ENCODE data around the gene KNCN. TPM values are rescaled to one million over a fixed set of nuclear protein-coding genes. Genes with fewer than 3 reads are reported as not detected.

KNCN gene
- not detected for total RNA-seq

DNA sequence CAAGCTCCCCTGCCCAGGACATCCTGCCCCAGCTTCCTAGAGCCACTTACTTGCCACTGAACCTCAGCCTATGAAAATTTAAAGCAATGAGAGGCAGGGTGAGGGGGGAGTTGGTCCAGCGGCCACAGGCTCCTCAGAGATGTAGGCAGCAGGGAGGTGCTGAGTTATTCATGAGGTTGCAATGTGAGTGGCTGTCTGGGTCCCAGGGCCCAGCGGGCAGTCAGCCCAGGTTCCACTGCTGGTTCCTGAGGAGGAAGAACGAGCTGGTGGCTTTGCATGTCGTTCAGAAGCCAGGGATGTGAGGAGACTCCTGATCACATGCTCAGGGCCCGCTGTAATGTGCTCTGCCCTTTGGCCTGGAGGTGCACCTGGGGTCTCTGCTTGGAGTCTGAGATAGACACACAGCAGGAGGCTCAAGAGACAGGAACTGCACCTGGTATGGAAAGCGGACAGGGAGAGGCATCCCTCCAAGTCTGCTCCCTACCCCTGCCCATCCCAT lies at the start of gene KNCN:
Gene KNCN (minus strand): TSS at position 51 of the 499 bp plus-strand sequence. CDS start 432 bp downstream, outside the sequence.
- DNase-seq = no peak

DNA sequence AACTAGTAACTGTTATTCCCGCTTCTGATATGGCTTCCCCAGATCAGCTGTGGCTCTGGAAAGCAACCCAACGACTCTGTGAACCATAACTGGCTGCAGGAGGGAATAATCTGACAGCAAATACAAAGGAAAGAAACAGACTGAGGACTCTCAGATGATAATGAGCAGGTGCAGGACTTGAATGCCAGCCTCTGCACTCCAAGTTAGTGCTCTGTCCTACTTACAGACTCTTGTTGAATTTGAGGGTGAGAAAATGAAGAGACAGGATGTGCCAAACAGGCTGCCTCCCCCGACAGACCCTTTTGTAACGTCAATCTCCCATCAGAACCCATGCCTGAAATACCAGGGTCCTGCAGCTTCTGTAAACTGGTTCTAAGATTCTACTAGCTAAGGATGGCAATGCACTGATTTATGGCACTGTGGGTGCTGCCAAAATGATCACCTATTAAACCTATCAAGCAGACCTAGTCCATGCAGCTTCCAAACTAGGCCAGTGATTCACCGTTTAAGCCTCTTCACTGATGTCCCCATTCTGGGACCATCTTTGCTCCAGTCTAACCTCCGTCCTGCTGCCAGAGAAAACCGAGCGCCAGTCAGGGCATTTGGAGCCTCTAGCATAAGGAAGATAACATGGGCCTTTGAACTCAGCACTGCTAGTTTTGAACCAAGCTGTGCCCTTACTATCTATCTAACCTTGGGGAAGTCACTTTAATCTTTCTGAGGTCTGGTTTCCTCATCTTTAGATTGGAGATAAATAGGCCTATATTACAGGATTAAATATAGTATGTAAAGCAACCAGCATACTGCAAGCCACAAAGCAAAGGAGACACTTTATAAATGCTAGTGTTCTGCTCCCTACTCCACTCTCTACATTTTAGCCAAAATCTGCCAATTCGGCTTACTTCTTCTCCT lies 47.9 kb upstream of the KNCN start:
- no peak for DNase-seq

DNA sequence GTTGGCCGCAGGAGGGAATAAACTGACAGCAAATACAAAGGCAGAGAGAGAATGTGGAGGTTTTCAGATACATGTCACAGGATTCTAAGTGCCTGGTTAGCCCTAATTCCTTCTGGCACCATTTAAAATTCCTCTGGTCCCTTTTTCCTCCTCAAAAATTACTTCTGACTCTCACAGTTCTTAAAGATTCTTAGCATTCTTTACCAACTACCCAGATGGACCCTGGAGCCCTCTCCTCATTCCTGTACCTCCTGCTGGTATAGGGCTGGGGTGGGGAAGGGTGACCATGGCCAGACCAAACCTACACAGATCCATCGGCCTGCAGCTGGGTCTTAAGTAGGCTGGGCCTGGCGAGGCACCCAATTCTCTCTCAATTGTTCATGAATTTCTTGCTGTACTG lies 45.4 kb upstream of the KNCN start:
- DNase-seq = no peak

GRCh38 chr1:46596036-46596435 lies 44.6 kb upstream of the KNCN start:
- no peak for DNase-seq

GRCh38 chr1:46595127-46595526 lies 43.7 kb upstream of the KNCN start:
- no peak for DNase-seq

GRCh38 chr1:46594063-46594462 lies 42.6 kb upstream of the KNCN start:
- no peak for DNase-seq

DNA sequence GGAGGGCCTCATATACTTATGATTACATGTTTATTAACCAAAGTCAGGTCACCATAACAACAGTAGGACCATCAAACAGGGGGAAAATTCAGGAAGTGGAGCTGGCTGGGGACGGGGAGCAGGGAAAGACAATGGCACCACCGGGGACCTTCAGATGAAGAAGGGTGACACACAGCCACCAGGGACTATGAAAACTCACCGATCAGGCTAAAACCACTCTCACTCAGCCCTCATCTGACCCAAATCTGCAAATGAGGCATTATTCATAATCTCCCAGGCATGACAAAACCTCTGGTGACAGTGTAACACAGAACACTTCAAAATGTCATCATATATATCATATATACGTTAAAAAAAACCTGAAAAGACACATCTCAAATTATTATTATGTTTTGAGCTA lies 41.4 kb upstream of the KNCN start:
- DNase-seq = no peak

DNA sequence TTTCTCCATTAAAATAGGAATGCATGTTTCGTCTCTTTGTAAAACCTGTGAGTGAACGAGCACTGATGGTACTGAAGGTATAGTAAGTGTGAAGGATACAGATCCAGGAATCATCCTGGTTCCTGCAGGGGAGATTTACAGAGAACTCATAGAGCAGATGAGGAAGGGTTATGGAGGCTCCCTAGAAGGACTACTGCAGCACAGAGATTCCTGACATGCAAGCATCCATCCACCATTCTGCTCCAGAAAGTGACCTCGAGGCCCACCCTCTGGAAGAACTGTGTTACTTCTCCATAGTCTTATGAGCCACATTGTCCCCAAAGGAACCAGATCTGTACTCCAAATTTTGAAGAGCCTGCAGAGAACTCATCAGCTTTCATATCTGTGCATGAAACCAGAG lies 38.1 kb upstream of the KNCN start:
- no peak for DNase-seq

DNA sequence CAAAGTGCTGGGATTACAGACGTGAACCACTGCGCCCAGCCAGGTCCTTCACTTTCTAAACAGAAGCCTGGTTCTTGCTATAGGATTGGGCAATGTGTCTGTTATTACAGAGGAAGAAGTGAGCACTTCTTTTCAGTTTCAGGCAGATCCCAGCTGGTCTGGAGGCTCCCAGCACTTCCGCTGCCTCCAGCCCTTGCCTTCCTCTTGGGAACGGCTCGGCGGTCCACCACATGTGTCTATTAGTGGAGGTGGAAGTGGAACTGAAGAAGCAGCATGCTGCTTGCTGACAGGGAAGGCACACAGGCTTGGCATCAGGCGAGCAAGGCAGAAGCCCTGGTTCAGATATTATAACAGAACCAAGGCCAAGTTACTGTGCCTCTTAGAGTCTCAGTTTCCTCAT lies 35.6 kb upstream of the KNCN start:
- DNase-seq = no peak

- no peak for DNase-seq
These were observed 34.0 kb upstream of the KNCN start for GRCh38 chr1:46585312-46585938.

- DNase-seq = no peak
These were observed 32.0 kb upstream of the KNCN start for GRCh38 chr1:46583494-46583893.

DNA sequence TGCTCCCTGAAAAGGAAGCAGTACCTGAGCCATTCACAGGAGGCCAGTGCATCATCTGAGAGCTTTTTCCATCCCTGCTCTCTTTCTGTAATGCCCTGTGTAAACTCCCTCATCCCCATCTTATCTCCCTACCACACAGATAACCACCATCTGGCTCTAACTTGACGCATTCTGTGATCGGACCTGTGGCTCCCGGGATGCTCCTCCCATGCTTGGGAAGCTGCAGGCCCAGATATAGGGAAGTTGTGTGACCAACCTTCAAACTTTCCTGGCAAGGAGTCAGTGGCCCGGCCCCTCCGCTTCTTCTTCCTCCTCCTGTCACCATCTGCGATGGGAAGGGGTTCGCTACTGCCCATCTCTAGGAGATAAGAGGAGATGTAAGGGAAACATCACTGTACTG lies 31.5 kb upstream of the KNCN start:
- DNase-seq = no peak

GRCh38 chr1:46581681-46582455 lies 30.4 kb upstream of the KNCN start:
- DNase-seq = no peak

DNA sequence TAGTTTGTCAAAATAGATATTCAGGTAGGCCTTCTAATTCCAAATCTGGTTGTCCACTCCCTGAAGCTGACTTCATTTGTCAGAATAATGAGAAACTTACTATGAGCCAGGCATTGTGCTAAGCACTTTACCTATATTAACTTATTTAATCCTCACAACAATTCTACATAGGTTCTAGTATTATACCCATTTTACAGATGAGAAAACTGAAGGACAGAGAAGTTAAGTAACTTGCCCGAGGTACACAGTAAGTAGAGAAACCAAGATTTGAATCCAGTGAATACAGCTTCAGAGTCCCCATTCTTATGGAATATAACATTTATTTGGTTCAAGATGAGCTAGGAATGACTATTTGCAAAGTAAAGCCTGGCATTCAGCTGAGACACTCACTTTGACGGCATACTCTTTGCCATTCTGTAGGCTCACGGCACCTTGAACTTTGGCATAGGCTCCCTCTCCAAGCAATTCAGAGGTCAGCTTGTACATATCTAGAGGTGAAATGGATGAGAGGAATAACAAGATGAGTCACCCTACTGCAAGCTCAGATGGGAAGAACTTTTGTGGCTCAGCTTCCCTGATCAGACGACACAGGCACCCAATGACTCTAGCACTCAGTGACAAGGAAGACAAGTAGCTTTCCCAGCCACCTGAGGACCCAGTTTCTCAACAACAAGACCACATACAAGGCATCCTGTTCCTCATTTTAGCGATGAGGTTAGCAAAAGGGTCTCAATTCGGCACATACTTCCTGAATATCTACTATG lies 28.9 kb upstream of the KNCN start:
- no peak for DNase-seq

GRCh38 chr1:46577671-46578070 lies 26.2 kb upstream of the KNCN start:
- no peak for DNase-seq

- DNase-seq = no peak
These were observed 25.1 kb upstream of the KNCN start for GRCh38 chr1:46576596-46576995.

- no peak for DNase-seq
These were observed 24.3 kb upstream of the KNCN start for GRCh38 chr1:46575778-46576177.

DNA sequence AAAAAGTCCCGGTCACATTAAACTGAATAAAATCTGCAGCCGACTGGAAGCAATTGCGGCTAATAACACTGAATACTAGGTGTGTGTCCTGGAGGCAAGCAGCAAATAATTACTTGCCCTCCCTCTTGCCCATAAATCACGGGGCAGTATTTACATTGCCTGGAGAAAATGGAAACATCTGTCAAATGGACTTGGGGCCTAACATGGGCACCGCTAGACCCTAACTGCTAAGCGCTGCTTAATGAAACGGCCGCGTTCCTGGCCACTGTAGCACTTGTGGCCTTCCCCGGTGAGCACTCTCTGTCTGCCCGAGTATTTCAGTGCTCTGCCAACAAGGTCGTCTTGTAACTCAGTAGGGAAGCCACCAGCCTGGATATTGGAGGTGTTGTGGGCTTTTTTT lies 23.9 kb upstream of the KNCN start:
- no peak for DNase-seq

GRCh38 chr1:46571691-46572225 lies 20.3 kb upstream of the KNCN start:
- no peak for DNase-seq

- peak; percentile 16 for DNase-seq
These were observed 18.7 kb upstream of the KNCN start for GRCh38 chr1:46569884-46570725.

- DNase-seq = no peak
These were observed 17.7 kb upstream of the KNCN start for GRCh38 chr1:46569116-46569515.

Data from tongue (tissue), 2 donors.